Mononuclear cell (primary cell): Measurements from ENCODE around the gene AMH. TPM values are rescaled to one million over a fixed set of nuclear protein-coding genes. Genes with fewer than 3 reads are reported as not detected.
A peak's percentile ranks its signal among the peaks of the same experiment; 100 is the strongest.

Source experiments
- H3K27me3 ChIP-seq: 2 replicates; pipeline ENCODE4 v1.6.0; 2011; ENCODE audit warnings: low read length, control low read depth; ENCODE audit not compliant: insufficient read depth
- H3K4me1 ChIP-seq: 2 replicates; pipeline ENCODE4 v1.5.1; 2011; ENCODE audit warnings: mild to moderate bottlenecking, low read length, control low read depth; ENCODE audit not compliant: insufficient read depth
- H3K4me3 ChIP-seq: 2 replicates; pipeline ENCODE4 v1.5.1; 2011; ENCODE audit warnings: mild to moderate bottlenecking, low read length, moderate library complexity
- H3K9me3 ChIP-seq: 2 replicates; pipeline ENCODE4 v1.5.1; 2011; ENCODE audit warnings: low read depth, mild to moderate bottlenecking, control low read depth, low read length
- total RNA-seq: library from RNA; depleted of rRNA; stranded (reverse); fragments of >200 nt; gene quantifications from one replicate; pipeline ENCODE4 v1.2.3, GENCODE V29; 2012

The AMH gene
- total RNA-seq, 1 donor = 1.3 TPM

DNA sequence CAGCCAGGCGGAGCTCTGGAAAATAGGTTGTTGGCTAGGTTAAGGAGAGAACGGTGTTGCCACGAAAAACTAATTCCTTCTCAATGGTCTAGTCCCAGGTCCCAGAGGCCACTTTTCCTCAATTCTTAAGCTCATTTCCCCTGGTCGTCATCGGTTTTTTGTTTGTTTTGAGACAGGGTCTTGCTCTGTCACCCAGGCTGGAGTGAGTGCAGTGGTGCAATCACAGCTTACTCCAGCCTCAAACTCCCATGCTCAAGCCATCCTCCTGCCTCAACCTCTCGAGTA, 11.3 kb upstream of the AMH start:
- Histone ChIP-seq H3K4me3 (no peak overlapping the region), H3K4me1 (peaks cover 77% of the 10 kb centered on the region), H3K9me3 (no peaks in the 10 kb centered on the region), H3K27me3 (no peaks in the 10 kb centered on the region)

GRCh38 chr19:2239173-2239572, 9.9 kb upstream of the AMH start:
- H3K9me3 ChIP-seq = no peaks in the 10 kb centered on the region
- H3K4me1 ChIP-seq = peaks cover 74% of the 10 kb centered on the region
- H3K4me3 ChIP-seq = no peak overlapping the region

DNA sequence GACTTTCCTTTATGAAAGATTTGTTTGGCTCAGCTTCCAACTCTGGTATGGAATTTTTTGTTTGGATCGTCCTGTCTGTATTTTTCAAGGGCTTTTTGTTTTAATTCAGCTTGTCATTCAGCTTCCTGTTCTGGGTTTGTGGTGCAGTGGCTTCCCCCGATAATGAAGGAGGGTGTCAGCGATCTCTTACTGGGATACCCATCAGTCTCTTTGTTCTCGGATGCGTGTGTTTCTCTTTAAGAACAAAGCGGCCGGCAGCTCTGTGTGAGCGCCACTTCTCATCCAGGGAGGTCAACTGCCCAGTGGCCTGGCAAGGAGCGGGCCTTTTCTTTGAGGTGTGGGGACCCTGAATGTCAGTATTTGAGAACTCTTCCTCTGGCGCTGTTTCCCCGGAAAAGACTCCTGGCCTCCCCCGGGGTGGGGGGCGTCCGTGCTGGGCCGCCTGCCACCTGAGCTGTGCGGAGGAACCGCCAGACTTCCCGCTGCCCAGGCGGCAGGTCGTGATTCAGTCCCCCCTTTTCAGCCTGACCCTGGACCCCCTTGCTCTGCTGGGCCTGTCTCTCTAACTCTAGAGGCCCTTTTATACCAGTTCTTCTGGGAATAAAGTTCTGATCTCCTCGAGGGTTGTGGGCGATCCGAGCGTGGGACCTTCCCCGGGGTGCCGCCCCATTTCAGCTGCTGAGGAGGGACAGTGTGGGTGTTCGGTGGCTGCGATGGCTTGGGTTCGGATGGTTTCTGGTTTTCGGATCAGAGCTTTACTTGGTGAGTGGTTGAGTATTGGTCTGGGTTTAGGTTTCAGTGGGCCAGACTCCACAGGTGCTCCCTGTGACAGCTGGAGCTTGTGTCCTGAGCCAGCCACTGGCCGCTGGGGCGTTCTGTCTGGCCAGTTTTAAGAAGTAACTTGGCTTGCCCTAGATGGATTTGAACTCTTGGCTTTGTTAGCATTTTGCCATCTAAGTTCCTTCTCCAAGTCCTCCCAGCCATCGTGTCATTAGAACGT, 9.1 kb upstream of the AMH start:
- H3K9me3 ChIP-seq = no peaks in the 10 kb centered on the region
- H3K4me3 ChIP-seq = peak overlapping the region; percentile 19
- no peaks in the 10 kb centered on the region for H3K27me3 ChIP-seq
- peaks cover 65% of the 10 kb centered on the region for H3K4me1 ChIP-seq

More at GRCh38 chr19:2239173-2239572, 9.9 kb upstream of the AMH start:
- no peaks in the 10 kb centered on the region for H3K27me3 ChIP-seq

DNA sequence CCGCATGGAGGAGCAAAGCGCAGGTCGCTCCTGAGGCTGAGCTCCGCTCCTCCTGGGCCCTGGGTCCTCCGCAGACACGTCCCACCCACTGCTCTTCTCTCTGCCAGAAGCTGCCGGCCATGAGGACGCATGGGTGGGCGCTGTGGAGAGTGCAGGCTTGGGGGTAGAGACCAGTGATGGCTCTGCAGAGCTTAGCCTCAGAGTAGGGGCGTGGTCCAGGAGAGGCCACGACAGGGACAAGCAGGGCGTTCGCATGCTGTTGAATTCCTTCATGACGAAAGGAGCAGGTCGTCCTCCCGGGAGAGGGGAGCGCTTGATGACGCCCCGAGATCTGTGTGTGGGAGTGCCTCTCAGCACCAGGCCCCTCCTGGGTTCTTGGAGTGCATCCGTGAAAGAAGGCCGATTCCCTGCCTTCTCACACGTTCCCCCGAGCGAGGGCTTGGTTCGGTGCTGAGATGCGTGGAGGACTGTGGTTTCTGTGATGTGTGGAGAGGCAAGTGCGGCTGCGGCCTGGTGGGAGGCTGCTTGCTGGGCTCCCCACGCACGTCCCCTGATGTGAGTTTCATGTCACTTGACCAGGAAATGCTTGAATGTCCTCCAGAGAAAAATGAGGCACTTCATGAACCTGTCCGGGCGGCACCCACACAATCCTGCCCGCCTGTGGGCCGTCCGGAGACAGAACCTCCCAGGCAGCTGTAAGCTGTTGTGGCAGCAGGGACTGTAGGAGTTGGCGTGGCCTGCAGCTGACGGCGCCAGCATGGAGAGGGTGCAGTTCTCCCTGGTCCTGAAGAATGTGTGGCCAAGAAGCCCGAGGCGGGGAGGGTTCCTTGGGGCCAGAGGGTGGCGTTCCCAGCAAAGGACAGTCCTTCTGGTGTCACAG, 8.0 kb upstream of the AMH start:
- peaks cover 60% of the 10 kb centered on the region for H3K4me1 ChIP-seq
- H3K27me3 ChIP-seq = no peaks in the 10 kb centered on the region
- H3K9me3 ChIP-seq = no peaks in the 10 kb centered on the region
- H3K4me3 ChIP-seq = no peak overlapping the region

- Histone ChIP-seq H3K9me3 (no peaks in the 10 kb centered on the region), H3K4me1 (peaks cover 59% of the 10 kb centered on the region)
These were observed 7.0 kb upstream of the AMH start for GRCh38 chr19:2242092-2242537.

GRCh38 chr19:2242816-2243215, 6.3 kb upstream of the AMH start:
- Histone ChIP-seq H3K4me1 (peaks cover 52% of the 10 kb centered on the region), H3K9me3 (no peaks in the 10 kb centered on the region), H3K4me3 (no peak overlapping the region), H3K27me3 (no peaks in the 10 kb centered on the region)

More at GRCh38 chr19:2242092-2242537, 7.0 kb upstream of the AMH start:
- no peak overlapping the region for H3K4me3 ChIP-seq
- no peaks in the 10 kb centered on the region for H3K27me3 ChIP-seq

GRCh38 chr19:2243274-2244124, 5.6 kb upstream of the AMH start:
- peaks cover 45% of the 10 kb centered on the region for H3K4me1 ChIP-seq
- no peaks in the 10 kb centered on the region for H3K9me3 ChIP-seq
- H3K27me3 ChIP-seq = no peaks in the 10 kb centered on the region
- H3K4me3 ChIP-seq = no peak overlapping the region

GRCh38 chr19:2244125-2244411, 5.1 kb upstream of the AMH start:
- Histone ChIP-seq H3K4me3 (no peak overlapping the region), H3K4me1 (peaks cover 40% of the 10 kb centered on the region), H3K9me3 (no peaks in the 10 kb centered on the region), H3K27me3 (no peaks in the 10 kb centered on the region)

DNA sequence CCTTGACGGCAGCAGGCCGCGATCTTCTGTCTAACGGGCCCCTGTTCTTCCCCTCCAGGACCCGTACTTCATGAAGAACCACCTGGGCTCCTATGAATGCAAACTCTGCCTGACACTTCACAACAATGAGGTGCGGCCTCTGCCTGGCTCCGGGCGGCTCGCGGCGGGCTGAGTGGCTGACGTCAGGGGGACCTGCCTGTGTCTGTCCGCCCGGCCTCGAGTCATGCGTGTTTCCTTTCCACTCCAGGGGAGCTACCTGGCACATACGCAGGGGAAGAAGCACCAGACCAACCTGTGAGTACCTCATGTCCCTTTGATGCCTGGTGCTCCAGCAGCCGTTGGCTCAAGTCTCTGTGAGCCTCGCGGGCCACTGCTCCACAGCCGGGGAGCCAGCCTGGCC, 4.6 kb upstream of the AMH start:
- Histone ChIP-seq H3K9me3 (no peaks in the 10 kb centered on the region), H3K4me1 (peaks cover 35% of the 10 kb centered on the region), H3K4me3 (no peak overlapping the region), H3K27me3 (no peaks in the 10 kb centered on the region)

DNA sequence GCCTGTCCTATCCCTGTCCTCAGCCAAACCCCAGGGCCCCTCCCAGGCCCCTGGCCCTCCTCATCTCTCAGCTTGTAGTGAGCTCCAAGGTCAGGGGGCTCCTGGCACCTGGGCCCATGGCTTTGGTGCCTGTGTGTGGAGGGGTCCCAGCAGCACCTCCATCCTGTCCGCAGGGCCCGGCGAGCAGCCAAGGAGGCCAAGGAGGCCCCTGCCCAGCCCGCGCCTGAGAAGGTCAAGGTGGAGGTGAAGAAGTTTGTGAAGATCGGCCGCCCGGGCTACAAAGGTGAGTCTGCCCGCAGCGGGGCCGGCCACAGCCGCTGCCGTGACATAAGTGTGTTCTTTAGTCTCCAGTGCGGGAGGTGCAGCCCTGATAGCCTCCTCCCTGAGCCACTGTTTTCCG, 3.9 kb upstream of the AMH start:
- Histone ChIP-seq H3K4me3 (no peak overlapping the region), H3K27me3 (peaks cover 6% of the 10 kb centered on the region), H3K9me3 (no peaks in the 10 kb centered on the region), H3K4me1 (peaks cover 30% of the 10 kb centered on the region)

DNA sequence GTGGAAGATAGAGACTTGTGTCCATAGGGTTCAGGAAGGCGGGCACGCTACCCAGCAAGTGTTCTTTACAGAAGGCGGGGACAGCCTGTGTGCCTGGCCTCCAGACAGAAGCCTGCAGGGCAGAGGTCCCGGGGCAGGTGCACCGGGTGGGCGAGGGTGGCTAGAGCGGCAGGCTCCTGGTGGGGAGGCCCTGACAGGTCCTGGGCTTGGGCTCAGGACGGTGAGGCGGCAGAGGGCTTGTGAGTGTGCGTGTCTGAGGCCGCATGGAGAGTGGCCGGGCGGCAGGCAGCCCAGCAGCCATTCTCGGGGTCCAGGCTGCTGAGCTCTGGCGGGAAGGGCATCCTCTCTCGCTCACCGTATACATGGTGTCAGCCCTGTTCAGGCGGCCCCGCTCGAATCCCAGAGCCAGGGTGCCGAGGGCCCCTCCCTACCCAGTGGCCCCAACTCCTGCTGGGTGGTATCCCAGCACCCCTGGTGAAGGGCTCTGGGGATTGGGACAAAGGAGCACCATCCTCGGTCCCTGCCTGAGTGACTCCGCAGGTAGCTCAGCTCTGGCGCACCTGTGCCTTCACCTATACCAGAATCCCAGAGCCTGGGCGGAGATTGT, 3.0 kb upstream of the AMH start:
- Histone ChIP-seq H3K4me1 (peaks cover 30% of the 10 kb centered on the region), H3K27me3 (peaks cover 12% of the 10 kb centered on the region), H3K9me3 (no peaks in the 10 kb centered on the region), H3K4me3 (no peak overlapping the region)

DNA sequence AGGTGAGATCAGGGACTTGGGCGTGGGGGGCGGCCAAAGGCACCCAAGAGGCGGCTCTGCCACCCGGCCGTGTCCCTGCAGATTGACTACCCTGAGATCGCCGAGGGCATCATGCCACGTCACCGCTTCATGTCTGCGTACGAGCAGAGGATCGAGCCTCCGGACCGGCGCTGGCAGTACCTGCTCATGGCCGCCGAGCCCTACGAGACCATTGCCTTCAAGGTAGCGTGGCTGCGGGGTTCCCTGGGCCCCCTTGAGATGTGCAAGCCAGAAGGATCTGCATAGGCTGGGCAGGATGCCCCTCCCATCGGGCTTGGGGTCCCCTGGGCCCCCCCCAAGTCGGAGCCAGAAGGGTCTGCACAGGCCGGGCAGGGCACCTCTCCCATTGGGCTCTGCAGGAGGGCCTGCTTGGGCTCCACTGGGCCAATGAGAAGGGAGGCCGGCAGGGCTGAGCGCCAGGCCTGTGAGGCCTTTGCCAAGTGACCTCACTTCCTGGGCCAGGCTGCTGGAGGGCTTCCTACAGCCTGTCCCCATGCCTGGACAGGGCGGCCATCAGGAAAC, 2.2 kb upstream of the AMH start:
- no peak overlapping the region for H3K4me3 ChIP-seq
- H3K27me3 ChIP-seq = peaks cover 16% of the 10 kb centered on the region
- no peaks in the 10 kb centered on the region for H3K9me3 ChIP-seq
- peaks cover 28% of the 10 kb centered on the region for H3K4me1 ChIP-seq

GRCh38 chr19:2247433-2248101, 1.6 kb upstream of the AMH start:
- H3K9me3 ChIP-seq = no peaks in the 10 kb centered on the region
- H3K4me1 ChIP-seq = peaks cover 29% of the 10 kb centered on the region

More at GRCh38 chr19:2247433-2248101, 1.6 kb upstream of the AMH start:
- Histone ChIP-seq H3K27me3 (peaks cover 22% of the 10 kb centered on the region), H3K4me3 (no peak overlapping the region)
